Heart left ventricle (tissue), 13 donors: ENCODE data around the gene TAMALIN.

Experiments used
- CTCF ChIP-seq, 12 donors: fragments of 200-600 bp; sonication (generic) in 4 of 12; IDR thresholded peaks; one replicate each; pipeline versions ENCODE4 v1.5.0 to v1.8.0; 2018 to 2022; ENCODE audit warnings: antibody characterized with exemption in 12 of 12, mild to moderate bottlenecking in 5 of 12
- POLR2A ChIP-seq, 2 donors: fragments of 450-650 bp; IDR thresholded peaks; one replicate each; pipeline ENCODE4 v1.6.1; 2017; ENCODE audit warnings: antibody characterized with exemption in 2 of 2, mild to moderate bottlenecking in 2 of 2, moderate library complexity in 2 of 2
- donor health status: ischemic (EF 13 %, LVEDD 7.1; RV severe dilation, severe dysfunction).
- donor health status: DM: no; HTN: yes; CAD: no.
- donor health status: DM: no; HTN: no; CAD: no.
- donor health status: ischemic (EF 25% LVEDD 6.9; RV normal size, moderate dysfunction).
- donor health status: ischemic (EF 25% LVEDD 5.7; RV mildly dilated, moderate dysfunction).
- donor health status: ischemic (EF 35%, LVEDD 5.7; RV mildly dilated, moderate dysfunction).
- donor health status: nonischemic (EF 11% LVEDD 7.7; RV severe dilation, severe dysfunction).
- donor health status: DM: yes; HTN: yes; CAD: no.
- donor health status: PGD.
- donor health status: ischemic (EF 29% LVEDD 5.4; RV normal size, mild dysfunction).
- donor health status: nonischemic (EF 23%, LVEDD 6.1; RV moderate dilation, normal function).

GRCh38 chr12:51969643-51970042 lies 37.1 kb upstream of the TAMALIN start:
- TF ChIP-seq CTCF (IDR thresholded peaks at IDR 0.05) (no peak), POLR2A (IDR thresholded peaks at IDR 0.05) (no peak)
